Ammon's horn (tissue), 1 donor: ENCODE results near the gene CTBP1.

Experiments used
- DNase-seq: peaks from one replicate; pipeline ENCODE4 v3.0.0-alpha.2; 2016; ENCODE audit warnings: low spot score

CTBP1 gene

GRCh38 chr4:1172971-1173757 is 75.8 kb downstream of the CTBP1 start:
- DNase-seq: no peak

DNA sequence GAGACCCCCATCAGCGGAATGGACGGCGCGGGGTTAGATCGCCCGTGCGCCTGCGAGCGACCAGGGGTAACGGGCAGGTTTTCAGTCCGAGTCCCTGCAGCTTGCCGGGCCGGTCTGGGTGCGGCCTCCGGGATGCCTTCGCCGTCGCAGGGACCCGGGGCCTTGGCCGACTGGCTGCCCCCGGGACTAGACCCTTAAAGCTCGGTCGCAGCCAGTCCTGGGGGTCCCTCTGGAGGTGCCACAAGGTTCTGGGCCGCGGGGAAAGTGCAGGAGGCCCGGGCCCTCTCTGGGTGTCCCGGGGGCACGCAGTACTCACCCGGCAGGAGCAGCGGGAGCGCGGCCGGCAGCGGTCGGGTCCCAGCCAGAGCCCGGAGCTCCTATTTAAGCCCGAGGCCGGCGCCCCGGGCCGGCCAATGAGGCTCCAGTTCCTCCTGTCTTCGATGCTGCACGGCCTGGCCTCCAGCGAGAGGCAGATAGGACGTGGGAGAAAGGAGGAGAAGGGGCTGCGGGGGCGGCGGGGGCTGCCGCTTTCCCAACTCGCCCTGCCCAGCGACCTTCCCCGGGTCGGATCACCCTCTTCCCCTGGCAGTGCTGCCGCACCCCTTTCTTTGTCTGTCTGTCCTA is 76.6 kb downstream of the CTBP1 start, which contains the start of gene SPON2:
SPON2 (minus strand) TSS at position 356 of the 624 bp plus-strand sequence.
- no peak for DNase-seq

- no peak for DNase-seq
These were observed 77.4 kb downstream of the CTBP1 start for GRCh38 chr4:1171311-1172227.

- no peak for DNase-seq
These were observed 78.0 kb downstream of the CTBP1 start for GRCh38 chr4:1170976-1171310.

DNA sequence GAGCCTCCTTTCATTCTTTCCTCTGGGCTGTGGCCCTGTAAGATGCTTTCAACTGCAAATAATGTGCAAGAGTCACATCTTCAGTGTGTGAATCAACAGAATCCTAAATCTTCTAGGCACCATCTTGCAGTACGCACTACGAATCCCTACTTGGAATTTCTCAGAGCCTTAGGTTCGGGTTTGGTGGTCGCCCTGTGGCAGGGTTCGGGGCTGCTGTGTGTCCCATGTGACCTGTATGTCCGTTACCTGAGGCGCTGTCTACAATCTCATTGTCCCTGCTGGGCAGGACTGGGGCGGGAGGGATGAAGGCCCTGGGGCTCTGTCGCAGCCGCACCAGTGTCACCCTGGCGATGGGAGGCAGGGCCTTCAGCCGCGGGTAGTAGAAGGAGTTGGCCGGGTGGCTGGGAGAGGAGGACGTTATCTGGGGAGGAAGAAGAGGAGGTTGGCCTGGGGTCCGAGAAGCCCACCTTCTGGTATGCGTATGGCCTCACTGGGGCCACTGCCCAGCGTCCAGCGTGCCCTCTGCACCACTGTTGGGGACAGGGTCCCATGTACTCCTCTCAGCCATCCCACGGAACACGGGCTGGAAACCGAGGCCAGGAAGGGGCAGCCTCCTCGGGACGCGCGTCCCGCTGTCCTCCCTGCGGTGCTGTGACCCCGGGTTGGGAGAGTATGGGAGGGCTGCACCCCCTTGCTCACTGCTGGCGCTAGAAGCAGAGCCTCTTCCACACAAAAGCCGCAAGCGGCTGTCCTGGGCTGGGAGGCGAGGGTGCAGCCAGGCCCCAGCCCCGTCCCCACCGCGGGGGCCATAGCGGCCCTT is 78.6 kb downstream of the CTBP1 start:
- no peak for DNase-seq

DNA sequence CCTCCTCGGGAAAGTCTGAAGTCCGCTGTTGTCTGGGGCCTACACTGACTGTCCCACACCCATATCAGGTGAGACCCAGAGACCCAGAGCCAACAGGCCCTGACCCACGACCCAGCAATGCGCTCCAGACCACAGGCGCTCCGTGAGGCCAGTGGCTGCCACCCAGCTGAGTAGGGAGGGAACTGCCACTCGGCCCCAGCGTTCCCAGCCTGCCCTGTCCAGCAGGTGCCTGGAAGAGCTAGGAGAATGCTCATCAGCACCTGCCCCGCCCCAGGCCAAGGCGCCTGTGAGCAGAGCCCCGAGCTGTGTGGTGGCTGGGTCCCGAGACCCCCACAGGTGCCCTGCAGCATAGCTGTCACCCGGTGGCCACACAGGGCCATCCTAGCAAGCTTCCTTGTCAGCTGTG is 79.2 kb downstream of the CTBP1 start:
- DNase-seq: no peak

- no peak for DNase-seq
These were observed 79.7 kb downstream of the CTBP1 start for GRCh38 chr4:1169171-1169671.

DNA sequence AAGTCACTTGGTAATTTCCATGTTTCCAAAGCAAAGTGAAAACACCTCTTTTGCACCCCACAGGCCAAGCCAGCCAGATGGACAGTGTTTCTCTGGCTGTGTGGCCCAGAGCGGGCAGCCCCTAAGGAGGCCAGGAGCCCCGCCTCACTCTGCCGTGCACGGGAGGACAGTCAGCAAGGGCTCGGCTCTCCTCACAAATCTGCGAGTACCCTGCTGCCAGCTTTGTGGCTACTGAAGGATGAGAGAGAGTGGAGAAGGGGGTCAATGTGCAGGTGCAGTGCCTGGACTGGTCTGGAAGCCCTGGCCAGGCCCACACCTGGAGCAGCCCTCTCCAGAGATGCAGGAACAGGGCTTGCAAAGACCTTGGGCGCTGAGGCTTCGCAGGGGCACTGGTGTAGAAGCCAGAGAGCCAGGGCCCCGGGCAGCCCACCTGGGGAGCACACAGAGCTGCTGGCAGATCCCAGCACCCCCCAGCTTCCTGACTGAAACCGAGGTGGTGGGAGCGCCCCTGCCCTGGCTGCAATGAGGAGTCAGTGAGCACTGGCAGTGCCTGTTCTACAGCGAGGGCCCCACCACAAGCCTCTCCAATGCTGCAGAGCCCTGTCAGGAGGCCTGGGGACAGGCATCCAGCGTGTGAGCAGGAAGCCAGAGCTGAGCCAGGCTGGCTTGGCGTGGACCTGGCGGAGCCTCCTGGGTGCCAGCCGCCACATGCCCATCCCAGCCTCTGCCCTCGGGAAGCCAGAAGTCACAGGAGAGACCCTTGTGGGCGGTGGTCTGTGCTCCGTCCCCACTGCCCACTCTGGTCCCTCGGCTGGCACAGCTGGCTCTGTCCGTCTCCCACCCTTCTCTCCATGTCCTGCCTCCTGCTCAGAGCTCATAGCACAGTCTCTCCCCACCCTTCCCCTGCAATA is 80.5 kb downstream of the CTBP1 start:
- DNase-seq: no peak

- peak; percentile 83 for DNase-seq
These were observed 81.5 kb downstream of the CTBP1 start for GRCh38 chr4:1167244-1167949.

DNA sequence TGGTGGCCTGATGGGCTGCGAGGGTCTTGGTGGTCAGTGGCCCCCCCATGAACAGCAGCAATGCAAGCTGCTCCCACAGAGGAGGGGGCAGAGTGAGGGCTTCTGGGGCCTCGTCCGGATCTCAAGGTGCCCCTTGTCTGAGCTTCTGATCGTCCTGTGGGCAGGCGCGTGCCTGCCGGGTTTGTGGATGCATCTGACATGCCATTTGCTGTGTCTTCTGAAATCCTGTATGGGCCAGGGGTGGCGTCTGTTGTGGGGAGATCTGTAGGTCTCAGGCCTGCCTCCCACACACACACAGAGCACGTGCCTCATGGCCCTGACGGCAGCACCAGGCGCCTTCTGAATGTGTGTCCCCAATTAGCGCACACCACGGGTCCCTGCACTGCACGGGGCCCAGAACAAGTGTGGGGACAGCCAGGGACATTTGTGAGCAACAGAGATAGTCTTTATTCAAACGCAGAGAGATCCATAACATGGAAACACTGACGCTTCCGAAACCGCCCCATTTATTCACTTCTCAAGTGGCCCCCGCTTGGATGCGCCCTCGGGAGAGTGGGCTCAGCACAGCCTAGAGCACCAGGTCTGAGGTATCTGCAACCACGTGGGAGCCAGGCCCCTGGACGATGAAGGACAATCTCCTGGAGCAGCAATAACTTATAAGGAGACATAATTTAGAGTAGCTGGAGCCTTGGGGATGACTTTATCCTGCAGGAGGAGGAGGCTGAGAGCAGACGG is 82.3 kb downstream of the CTBP1 start:
- no peak for DNase-seq

DNA sequence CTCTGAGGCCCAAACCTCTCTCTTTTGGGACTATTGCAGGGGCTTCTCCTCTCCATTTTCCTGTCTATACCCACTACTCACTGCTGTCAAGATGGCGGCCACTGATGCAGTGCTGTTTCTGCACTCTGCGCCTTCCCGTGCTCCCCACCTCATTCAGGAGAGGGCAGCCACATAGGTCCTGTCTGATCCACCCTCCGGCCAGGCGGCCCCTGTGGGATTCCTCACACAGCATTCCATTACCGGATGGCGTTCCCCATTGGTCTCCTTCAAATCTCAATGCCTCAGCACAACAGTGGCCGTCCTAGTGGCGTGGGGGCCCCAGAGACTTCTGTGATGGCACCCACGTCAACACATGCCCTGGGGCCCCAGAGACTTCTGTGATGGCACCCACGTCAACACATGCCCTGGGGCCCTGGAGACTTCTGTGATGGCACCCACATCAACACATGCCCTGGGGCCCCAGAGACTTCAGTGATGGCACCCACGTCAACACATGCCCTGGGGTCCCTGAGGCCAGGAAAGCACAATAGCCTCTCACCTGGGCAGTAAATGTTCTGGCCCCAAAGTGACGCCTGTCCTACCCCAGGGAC is 83.9 kb downstream of the CTBP1 start:
- no peak for DNase-seq

DNA sequence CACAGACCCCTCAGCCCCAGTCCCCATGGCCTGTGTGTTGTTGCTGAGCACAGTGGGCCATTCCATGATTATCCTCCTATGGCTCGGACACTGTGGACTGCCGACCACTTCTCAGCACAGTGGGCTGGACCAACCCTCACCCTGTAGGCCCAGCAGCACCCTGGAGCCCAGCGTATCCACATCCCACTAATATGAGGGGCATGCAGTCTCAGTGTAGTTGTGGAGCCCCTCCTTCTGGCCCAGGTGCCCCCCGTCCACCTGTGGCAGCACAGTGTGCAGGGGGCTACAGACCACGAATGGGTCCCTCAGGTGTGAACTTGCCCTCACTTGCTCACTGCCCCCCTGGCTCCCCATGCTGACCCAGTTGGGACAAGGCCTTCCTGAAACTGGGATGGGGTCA is 84.5 kb downstream of the CTBP1 start:
- no peak for DNase-seq

GRCh38 chr4:1164040-1164439 is 84.9 kb downstream of the CTBP1 start:
- DNase-seq: no peak
